COR-L47 (cell line): Measurements from ENCODE around the gene RNLS.
"Not testable (repeated sequence)": the region's sequence is repeated elsewhere in the genome, so short reads cannot be mapped to it uniquely, and the experiment has no call there.

ENCODE experiments used
- DNase-seq: peaks from one replicate; lab custom pipeline; 2025; lab: John Stamatoyannopoulos, UW

Gene RNLS

DNA sequence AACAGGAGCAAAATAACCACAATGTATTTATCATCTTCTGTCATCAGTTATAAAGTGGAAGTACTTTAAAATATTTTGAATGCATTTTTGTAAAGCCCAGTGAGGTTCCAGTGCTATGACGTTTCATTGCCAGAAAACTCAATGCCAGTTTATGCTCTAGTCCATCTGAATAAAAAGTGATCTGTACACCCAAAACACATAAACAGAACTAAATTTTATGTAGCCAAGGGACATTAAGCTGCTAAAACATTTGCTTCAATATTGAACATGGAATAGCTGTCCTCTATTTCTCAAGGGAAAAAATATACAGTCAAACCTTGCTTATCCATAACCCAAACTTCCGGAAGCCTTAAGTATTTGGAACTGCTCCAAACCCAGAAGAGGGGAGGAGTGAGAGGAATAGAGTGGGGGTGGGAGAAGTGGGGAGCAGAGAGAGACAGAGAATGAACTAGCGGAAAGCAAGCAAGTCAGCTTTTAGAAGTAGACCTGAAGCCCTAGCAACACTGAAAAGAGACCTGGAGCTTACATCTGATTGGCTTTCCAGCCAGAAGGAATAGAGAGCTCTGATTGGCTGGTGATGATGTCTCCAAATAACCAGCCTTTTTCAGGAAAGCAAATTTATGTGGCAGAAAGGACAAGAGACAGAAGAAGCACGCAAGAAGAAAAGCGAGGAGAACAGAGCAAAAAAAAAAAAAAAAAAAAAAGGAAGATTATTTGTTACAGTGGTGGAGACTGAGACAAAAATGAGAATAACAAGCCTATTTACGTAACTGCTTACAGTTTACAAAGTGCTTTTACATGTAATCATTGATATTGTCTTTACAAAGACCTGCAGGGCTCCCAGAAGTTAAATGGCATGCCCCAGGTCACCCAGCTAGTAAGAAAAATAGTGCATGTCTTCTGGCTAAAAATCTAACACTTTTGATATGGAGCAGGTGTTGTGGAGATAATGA lies 196.0 kb downstream of the RNLS start:
- DNase-seq, result no peak

DNA sequence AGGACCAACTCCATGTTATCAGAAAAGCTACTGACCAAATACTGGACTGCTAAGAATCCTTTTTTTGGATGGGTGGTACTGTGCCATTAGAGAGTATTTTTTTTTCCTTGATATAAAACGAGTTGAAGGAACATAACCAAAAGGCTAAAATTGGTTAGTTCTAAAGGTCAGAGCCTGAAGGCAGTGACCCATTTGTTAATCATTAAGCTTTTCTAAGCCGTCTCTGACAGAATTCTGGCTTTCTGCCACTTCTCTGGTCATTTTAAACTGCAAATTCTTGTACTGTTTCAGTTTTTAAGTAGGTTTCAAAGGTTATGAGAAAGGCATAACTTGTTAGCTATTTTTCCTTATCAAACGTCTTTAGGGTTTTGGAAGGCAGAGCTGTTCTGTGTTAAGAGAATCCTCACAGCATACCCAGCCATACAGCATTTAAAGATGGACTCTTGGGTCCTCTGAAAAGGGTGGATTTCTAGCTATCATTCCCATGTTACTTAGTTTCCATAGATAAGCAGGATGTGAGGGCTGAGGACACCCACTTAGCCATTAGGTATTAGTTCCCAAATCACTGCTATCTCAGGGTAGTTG lies 196.8 kb downstream of the RNLS start:
- no peak for DNase-seq

DNA sequence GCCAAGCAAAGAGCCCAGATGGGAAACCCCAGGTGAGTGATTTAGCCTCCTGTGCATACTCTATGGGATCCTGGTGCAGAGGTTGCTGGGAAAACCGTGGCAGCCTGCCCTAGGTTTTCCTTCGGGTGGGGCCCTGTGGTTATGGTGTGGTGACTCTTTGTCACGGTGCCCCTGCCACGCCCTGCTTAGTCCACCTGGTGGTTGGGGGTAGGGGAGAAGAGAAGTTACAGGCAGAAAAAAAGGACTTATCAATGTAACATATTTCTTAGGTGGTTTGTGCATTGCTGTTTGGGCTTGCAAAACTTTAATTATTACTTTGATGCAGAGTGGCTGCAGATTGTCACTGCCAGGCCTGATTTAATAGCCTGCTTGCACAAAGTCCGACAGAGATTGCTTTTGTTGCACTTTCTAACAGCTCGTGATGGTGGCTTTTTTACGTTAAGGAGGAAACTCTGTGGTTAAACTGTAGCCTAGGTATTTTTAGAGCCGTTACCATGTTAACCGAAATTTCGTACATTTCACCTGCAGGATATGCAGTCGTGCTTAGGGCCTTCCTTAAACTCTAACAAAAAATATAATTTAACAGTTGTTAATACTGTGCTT lies 197.4 kb downstream of the RNLS start:
- DNase-seq, result no peak

DNA sequence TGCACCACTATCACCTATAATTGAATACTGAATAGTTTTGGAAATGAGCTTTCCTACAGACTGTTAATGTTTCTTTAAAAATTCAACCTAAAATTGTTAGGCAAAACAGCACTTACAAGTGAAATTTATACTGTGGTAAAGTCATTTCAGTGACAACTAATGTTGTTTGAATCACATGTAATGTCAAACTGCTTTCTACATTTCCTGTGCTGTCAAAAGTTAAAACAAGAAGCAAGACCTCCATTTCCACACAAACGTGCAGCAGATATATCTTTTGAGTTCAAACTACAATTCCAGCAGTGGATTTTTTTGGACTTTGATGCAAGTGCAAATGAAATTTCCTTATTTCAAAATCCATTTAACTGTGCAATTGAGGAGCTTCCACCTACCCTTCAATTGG lies 199.8 kb downstream of the RNLS start:
- DNase-seq, result no peak

DNA sequence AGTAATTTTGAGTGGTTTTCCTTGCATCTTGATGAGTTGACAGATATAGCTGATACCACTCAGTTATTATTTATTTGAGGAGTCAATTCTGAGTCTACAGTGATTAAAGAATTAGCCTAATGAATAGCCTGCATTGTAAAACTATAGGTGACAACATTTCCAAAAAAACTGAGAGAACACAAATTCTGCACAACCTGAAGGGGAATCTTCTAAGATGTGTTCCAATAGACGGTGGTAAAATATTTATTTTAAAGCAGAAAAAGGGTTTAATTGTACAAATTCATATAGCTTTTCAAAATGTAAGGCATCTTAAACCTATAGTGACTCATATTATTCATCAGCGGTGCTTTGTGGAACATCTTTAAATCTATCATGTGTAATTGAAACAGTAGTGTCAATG lies 200.4 kb downstream of the RNLS start:
- no peak for DNase-seq

DNA sequence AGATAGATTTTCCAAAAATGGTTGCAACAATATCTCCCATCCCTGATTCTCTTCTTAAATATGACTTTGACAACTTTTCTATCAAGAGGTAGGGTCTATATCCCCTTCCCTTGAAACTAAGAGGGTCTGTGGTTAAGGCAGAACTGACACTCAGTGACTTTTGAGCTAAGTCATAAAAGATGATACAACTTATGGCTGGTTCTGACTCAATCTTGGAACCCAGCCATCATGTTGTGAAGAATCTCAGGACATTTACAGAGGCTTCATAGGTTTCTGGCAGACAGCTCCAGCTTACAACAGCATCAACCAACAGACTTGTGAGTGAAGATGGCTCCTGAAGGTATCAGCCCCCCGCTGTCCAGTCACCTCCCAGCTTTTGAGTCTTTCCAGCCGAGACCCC lies 203.5 kb downstream of the RNLS start:
- no peak for DNase-seq

DNA sequence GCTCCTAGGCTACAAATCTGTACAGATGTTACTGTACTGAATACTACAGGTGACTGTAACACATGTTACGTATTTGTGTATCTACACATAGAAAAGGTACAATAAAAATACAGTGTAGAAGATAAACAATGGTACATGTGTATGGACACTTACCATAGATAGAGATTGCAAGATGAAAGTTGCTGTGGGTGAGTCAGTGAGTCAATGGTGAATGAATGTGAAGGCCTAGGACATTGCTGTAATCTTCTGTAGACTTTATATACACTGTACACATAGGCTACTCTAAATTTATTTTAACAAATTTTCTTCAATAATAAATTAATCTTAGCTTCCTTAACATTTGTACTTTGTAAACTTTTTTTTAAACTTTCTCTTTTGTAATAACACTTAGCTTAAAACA lies 205.6 kb downstream of the RNLS start:
- DNase-seq, result no peak

DNA sequence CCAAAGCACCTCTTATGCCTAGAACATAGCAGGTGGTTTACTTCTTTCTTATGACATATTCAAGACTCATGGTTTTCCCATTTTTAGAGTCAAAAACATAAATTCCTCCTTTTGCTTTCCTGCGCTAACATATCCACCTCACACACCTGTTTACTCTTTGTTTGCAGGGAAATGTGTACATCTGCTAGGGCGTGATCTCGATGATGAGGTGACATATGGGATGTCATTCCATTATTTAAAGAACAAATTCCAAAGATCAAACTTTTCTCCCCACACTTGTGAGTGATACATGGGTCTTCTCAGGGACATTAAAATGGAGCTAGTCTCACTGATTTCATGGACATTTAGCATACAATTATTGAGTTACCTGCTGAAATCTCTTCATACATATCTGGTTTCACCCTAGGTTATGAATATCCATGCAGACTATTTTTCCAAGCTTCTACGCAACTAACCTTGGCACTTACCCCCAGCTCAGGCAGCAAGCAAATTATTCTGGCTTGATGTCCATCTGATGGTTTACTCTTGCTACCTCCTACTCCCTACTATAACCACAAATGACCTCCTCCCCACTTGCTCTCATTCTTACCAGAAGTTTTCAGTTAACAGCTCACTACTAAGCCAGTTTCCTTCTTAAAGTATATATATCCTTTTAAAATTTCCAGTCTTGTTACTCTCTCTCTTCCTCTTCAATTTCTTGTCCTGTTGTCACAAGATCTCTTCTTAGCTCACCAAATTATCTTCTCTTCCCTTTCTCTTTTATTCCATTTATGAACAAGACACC lies 208.5 kb downstream of the RNLS start:
- DNase-seq, result no peak

DNA sequence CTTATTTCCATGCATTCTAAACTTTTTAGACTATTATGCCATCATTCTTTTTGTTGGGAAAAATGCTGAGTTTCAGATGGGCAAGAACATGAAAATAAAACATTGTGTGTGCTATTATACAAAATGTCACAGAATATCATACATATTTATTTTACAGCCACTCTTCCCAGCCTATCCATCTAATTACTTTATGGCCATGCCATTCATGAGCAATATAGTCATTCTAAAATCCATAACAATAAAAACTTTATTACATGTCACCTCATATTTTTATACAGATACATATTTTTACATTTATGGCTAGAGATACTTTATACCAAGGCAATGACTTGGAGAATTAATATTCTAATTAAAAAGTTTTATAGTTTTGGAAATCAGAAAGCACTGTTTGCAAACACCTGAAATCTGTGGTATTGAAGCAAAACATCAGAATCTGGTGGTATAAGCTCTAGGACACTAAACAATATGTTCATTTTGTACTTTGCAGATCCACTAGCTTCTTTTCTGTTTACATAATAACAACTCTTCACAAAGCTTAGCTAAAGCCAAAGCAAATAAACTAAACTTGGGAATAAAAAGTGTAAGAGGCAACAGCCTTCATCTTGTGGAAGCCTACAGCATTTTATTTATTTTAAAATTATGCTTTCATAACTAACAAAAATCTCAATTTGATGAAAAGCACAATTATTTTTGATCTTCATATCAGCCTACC lies 210.1 kb downstream of the RNLS start:
- no peak for DNase-seq

DNA sequence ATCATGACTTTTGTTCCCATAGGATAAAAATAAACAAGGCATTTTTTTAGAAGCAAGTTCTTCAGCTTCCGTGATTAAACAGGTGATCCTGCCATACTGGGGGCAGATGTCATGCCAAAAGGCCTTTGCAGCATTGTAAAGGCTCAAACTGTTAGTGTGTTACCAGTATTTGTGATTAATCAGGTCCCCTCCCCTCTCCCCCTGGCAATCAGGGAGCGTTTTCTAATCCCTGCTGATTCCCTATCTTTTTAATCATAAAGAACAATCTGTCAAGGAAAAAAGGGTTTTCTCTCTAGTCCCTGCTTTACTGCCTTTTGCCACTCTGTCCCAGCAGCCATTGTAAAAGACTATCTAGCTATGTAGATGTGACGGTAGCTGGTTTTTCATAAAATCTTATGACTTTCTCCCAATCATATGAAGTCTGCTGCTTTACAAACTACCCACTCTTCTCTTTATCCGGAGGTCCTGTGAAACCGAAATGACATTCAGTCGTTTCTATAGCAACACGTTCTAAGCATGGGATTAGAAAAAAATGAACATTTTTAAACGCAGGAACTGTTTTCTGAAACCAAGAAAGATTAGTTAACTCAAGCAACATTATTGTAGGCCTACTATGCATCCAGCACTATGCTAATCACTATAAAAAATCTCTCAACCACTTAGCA lies 210.9 kb downstream of the RNLS start:
- no peak for DNase-seq

DNA sequence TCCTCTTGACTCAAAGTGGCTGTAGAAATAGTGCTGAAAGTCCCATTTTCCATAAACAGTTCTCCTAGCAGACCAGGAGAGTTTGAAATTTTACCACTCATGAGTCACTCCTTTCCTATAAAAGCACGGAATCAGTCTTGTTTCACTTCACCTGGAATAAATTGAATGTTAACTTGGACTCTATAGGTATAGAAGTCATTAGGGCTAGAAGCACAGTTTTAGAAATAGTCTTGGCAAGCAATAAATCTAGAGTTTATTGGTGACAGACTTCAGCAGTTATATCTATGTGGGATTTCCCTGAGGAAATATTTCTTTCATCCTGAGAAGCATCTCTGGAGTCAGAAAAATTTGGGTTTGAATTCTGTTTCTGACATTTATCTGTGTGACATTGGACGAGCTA lies 212.4 kb downstream of the RNLS start:
- no peak for DNase-seq

DNA sequence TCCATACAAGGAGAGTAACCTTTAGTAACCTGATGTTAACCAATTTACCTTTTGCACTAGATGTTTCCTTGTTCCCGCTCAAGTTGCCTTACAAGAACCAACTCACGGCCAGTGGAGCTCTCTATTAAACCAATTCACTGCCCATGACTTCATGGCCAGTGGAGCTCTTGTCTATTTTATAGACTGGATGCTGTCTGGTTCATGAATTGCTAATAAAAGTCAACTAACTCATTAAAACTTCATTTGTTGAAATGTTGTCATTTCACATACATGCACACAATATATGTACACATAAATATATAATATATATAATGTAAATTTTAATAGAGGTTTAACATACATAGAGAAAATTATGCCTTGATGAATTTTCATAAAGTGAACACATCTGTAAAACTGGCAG lies 216.3 kb downstream of the RNLS start:
- DNase-seq, result no peak

DNA sequence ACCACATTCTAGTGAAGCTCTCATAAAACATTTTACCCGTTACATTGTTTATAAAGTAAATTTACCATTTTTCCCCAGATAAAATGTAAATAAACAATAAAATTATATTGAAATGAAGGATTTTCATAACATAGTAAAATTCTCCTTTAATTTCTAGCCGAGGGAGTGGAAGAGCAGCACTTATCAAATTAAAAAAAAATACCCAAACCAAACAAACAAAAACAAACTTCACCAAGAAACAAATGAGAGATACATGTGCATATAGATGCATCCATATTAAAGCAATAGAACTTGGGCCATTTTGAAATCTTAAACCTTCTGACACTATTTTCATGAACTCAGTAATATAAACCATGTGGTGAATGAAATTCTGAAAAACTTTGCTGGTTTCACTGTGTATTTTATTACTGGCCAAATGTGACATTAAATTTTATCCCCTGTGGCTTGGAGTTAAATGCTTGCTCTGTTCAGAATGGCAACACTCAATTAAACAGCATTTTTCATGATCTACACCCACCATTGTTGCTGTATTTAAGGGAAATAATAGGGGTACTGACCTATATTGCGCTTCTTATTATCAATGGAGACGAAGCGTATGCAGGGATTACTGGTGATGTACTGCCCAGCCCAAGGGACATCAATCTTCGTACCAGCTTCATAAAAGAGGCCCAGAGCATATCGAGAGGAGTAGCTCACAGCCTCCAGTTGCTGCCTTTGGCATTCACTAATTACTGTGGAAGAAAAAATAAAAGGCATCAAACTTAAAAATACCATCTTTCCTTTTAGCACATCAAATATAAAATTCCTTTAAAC lies 220.9 kb downstream of the RNLS start:
- DNase-seq, result no peak

DNA sequence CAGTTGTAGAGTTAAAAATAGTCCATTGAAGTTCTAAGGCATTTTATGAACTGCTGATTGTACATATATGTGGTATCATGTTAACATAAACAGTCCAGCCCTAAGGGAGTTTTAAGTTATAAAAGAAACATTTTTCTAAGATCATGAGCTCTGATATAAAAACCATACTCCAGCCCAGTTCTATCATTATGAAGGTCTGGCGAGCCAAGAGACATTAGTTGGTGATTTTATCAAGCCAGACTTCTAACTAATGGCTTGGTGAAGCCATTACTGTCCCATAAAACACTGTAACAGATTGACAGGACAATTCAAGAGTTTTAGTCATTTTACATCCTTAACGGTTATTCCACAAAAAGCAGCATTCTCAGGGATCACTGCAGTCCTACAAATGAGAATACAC lies 221.6 kb downstream of the RNLS start:
- DNase-seq, result no peak

DNA sequence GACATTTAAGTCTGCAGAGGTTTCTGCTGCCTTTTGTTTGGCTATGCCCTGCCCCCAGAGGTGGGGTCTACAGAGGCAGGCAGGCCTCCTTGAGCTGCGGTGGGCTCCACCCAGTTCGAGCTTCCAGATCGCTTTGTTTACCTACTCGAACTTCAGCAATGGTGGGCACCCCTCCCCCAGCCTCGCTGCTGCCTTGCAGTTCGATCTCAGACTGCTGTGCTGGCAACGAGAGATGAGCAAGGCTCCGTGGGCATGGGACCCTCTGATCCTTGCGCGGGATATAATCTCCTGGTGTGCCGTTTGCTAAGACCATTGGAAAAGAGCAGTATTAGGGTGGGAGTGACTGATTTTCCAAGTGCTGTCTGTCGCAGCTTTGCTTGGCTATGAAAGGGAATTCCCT lies 227.4 kb downstream of the RNLS start:
- DNase-seq, result not testable (repeated sequence)

DNA sequence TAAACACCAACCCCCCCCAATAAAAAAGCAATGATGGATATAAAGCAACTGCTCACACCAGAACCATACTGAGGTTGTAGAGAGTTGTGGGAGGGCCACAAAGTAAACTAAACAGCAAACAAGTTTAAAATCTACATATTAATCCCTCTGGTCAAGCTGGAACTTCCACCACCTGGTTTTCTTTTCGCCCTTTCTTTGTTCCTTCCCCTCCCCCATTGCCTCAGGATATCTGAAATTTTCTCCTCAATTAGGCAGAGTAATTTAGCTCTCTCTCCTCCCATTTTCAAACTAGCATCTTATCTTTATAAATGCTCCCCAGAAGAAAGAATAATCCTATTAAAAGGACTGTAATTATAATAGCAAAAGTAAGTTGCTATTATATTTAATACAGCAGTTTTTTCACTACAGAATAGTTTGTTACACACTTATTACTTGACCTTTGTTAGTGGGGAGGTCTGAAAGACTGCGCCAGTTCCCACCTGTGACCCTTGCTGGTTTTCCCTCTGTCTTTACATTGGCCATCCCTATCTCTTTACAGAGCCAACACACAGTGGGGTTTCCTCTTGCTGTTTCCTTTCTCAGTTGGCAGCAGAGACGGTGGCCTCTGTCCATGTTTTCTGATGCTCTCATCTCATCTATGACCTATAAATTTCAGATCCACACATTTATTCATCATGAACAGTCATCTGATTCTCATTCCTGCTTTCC lies 235.4 kb downstream of the RNLS start:
- peak; percentile 9 for DNase-seq

DNA sequence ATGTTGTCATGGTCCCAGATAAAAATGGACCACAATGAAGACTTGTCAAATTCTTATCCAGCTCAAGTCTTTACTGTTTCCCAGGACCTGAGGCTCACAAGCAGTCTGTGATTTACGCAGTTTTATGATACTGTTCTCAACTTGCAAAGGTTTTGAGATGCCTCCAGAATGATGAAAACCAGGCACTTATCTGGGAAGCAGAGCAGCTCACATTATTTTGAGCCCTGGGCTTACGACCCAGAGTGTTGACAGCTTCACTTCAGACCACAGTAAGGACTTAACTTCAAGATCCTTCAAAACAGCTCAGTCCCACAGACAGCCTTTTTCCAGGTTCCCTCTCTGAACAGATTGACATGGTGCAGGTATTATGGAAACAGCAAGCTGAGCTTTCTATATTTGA lies 236.1 kb downstream of the RNLS start:
- DNase-seq, result no peak

DNA sequence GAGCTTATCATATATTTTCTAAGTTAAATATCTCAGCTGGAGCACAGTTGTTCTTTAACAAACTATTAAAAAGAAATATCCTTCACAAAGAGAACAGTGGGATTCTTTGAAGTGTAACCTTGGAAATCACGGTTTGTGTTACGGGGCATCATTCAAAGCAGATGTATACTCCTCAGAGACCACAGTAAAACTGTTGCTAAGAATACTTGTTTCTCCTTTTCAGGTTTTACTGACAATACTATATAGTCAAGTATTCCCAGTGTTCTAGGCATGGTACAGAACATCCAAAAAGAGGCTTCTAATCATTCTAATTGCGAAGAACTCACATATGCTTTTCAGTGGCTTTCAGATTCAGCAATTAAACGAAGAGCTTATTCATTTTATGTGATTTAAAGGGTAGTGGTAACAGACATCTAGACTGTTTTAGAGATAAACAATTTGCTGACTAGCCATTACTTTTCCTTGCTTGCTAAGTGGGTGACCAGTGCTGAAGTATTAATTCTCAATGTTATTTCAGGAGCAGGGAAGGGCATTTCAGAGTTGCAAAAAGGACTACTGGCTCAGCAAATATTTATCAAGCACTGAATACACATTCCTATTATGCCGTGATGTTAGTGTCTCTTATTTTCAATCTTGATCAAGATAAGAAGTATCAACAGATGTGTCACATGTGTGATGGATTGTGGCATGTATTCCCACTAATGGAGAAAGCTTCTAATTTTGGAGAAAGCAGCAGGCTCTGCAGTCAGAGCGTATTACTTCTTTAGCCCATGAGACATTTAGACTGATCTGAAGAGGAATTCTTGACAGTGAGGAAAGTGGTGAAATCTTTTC lies 236.8 kb downstream of the RNLS start:
- no peak for DNase-seq
